GM12878 (cell line): ENCODE data around the gene SOBP. TPM values are rescaled to one million over a fixed set of nuclear protein-coding genes. Genes with fewer than 3 reads are reported as not detected.

Experiments
- BRCA1 ChIP-seq: IDR thresholded peaks from 2 replicates; pipeline ENCODE4 v1.6.1; 2011; ENCODE audit warnings: low read depth, low read length, improper control_type of control experiment
- SREBF1 ChIP-seq: IDR thresholded peaks from 2 replicates; pipeline ENCODE4 v1.6.1; 2012; ENCODE audit warnings: mild to moderate bottlenecking, low read length
- polyA plus RNA-seq, 11 experiments: library from polyadenylated mRNA; depleted of rRNA in 4 of 11; unstranded in 6 of 11; stranded (reverse) in 5 of 11; fragments of >200 nt; fragmentation: Nextera tagmentation in 4 of 11; fragmentation: Illumina TruSeq in 1 of 11; extraction: Ambion mirVana in 4 of 11; extraction: Trizol in 1 of 11; gene quantifications; 1 replicate in 1 of 11; 2 replicates in 10 of 11; pipeline versions ENCODE4 v1.2.1 to v1.2.3, GENCODE V29; 2011 to 2016; ENCODE audit warnings: inconsistent platforms in 2 of 11, missing spikeins in 2 of 11, low read depth in 1 of 11
- total RNA-seq, 4 experiments: library from RNA; depleted of rRNA in 3 of 4; stranded (reverse); fragments of >200 nt in 3 of 4; fragmentation: Illumina TruSeq in 1 of 4; extraction: Trizol in 1 of 4; gene quantifications; 2 replicates each; pipeline versions ENCODE4 v1.2.1 to v1.2.3, GENCODE V29; 2013 to 2021
- TF ChIP-seq, protein P1 (sequence below), 3 experiments: IDR thresholded peaks in 2 of 3; conservative IDR thresholded peaks in 1 of 3; 2 replicates each; pipeline ENCODE4 v1.5.1; 2011; ENCODE audit warnings: low read depth in 3 of 3, low read length in 3 of 3, mild to moderate bottlenecking in 3 of 3, control low read depth in 2 of 3, moderate library complexity in 2 of 3, inconsistent platforms in 1 of 3, mixed read lengths in 1 of 3; ENCODE audit not compliant: control insufficient read depth in 2 of 3, insufficient read depth in 1 of 3; ENCODE audit errors: extremely low read depth in 1 of 3
- TF ChIP-seq, protein P2 (sequence below): IDR thresholded peaks from 2 replicates; pipeline ENCODE4 v1.6.1; 2011; ENCODE audit warnings: borderline replicate concordance, low read depth, mild to moderate bottlenecking, moderate library complexity, low read length; ENCODE audit not compliant: insufficient read depth, poor library complexity, severe bottlenecking
- TF ChIP-seq, protein P3 (sequence below): fragments of 450-650 bp; IDR thresholded peaks from 2 replicates; pipeline ENCODE4 v1.6.1; 2018; ENCODE audit warnings: mild to moderate bottlenecking, low read depth, moderate library complexity; ENCODE audit not compliant: partially characterized antibody
- TF ChIP-seq, protein P4 (sequence below): fragments of 150-350 bp; IDR thresholded peaks from 2 replicates; pipeline ENCODE4 v1.6.1; 2014; ENCODE audit warnings: mild to moderate bottlenecking, low read depth, low read length
- TF ChIP-seq, protein P5 (sequence below): IDR thresholded peaks from 2 replicates; pipeline ENCODE4 v1.6.1; 2011; ENCODE audit warnings: mild to moderate bottlenecking, low read depth, low read length, moderate library complexity; ENCODE audit not compliant: insufficient replicate concordance

The SOBP gene
- total and polyA plus RNA-seq, 10 of the 15 experiments (the other 5 are each of a cell fraction or from before 2014, with no cell fraction given) = 0.49 to 1.9 (median 0.78) TPM

DNA sequence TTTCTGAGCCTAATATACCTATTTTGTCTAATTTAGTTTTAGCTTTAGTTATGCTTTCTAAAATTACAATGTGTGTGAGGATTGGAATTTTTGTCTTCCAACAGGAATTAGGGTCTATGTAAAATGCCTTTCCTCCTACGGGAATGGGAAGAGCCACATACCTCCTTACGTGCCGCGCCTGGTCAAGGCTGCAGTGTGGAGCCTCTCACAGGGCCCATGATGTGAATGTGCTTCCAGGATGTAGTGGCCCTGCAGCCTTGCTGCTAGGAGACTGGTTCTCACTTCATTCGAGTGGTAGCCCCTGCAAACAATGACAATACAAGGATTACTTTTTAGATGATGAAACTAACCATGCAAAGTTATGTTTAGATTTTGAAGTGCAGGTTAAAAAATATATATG lies 110.2 kb downstream of the SOBP start (continued):
- TF ChIP-seq, protein P1, sequence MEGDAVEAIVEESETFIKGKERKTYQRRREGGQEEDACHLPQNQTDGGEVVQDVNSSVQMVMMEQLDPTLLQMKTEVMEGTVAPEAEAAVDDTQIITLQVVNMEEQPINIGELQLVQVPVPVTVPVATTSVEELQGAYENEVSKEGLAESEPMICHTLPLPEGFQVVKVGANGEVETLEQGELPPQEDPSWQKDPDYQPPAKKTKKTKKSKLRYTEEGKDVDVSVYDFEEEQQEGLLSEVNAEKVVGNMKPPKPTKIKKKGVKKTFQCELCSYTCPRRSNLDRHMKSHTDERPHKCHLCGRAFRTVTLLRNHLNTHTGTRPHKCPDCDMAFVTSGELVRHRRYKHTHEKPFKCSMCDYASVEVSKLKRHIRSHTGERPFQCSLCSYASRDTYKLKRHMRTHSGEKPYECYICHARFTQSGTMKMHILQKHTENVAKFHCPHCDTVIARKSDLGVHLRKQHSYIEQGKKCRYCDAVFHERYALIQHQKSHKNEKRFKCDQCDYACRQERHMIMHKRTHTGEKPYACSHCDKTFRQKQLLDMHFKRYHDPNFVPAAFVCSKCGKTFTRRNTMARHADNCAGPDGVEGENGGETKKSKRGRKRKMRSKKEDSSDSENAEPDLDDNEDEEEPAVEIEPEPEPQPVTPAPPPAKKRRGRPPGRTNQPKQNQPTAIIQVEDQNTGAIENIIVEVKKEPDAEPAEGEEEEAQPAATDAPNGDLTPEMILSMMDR (IDR thresholded peaks at IDR 0.05 in 2 of 3, conservative IDR thresholded peaks at IDR 0.05 in 1 of 3; ENCODE audit: control insufficient read depth in 2 of 3, extremely low read depth in 1 of 3, insufficient read depth in 1 of 3, low read depth in 3 of 3, low read length in 3 of 3) = no peak
- no peak for TF ChIP-seq SREBF1
- TF ChIP-seq, protein P2, sequence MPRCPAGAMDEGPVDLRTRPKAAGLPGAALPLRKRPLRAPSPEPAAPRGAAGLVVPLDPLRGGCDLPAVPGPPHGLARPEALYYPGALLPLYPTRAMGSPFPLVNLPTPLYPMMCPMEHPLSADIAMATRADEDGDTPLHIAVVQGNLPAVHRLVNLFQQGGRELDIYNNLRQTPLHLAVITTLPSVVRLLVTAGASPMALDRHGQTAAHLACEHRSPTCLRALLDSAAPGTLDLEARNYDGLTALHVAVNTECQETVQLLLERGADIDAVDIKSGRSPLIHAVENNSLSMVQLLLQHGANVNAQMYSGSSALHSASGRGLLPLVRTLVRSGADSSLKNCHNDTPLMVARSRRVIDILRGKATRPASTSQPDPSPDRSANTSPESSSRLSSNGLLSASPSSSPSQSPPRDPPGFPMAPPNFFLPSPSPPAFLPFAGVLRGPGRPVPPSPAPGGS = no peak
- TF ChIP-seq, protein P3, sequence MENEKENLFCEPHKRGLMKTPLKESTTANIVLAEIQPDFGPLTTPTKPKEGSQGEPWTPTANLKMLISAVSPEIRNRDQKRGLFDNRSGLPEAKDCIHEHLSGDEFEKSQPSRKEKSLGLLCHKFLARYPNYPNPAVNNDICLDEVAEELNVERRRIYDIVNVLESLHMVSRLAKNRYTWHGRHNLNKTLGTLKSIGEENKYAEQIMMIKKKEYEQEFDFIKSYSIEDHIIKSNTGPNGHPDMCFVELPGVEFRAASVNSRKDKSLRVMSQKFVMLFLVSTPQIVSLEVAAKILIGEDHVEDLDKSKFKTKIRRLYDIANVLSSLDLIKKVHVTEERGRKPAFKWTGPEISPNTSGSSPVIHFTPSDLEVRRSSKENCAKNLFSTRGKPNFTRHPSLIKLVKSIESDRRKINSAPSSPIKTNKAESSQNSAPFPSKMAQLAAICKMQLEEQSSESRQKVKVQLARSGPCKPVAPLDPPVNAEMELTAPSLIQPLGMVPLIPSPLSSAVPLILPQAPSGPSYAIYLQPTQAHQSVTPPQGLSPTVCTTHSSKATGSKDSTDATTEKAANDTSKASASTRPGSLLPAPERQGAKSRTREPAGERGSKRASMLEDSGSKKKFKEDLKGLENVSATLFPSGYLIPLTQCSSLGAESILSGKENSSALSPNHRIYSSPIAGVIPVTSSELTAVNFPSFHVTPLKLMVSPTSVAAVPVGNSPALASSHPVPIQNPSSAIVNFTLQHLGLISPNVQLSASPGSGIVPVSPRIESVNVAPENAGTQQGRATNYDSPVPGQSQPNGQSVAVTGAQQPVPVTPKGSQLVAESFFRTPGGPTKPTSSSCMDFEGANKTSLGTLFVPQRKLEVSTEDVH = no peak
- TF ChIP-seq, protein P4, sequence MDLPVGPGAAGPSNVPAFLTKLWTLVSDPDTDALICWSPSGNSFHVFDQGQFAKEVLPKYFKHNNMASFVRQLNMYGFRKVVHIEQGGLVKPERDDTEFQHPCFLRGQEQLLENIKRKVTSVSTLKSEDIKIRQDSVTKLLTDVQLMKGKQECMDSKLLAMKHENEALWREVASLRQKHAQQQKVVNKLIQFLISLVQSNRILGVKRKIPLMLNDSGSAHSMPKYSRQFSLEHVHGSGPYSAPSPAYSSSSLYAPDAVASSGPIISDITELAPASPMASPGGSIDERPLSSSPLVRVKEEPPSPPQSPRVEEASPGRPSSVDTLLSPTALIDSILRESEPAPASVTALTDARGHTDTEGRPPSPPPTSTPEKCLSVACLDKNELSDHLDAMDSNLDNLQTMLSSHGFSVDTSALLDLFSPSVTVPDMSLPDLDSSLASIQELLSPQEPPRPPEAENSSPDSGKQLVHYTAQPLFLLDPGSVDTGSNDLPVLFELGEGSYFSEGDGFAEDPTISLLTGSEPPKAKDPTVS = no peak
- TF ChIP-seq, protein P5, sequence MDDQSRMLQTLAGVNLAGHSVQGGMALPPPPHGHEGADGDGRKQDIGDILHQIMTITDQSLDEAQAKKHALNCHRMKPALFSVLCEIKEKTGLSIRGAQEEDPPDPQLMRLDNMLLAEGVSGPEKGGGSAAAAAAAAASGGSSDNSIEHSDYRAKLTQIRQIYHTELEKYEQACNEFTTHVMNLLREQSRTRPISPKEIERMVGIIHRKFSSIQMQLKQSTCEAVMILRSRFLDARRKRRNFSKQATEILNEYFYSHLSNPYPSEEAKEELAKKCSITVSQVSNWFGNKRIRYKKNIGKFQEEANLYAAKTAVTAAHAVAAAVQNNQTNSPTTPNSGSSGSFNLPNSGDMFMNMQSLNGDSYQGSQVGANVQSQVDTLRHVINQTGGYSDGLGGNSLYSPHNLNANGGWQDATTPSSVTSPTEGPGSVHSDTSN = no peak
- TF ChIP-seq BRCA1 = no peak
